OCI-LY1 (cell line): ENCODE results near the gene DBNDD1.

Source experiments
- H2AFZ ChIP-seq: fragments of 200-600 bp; sonication (generic), shearing (Covaris generic); 2 replicates; pipeline ENCODE4 v1.6.0; 2014; ENCODE audit warnings: antibody characterized with exemption, mild to moderate bottlenecking, low read length
- H3F3A ChIP-seq: fragments of 200-600 bp; sonication (generic), shearing (Covaris generic); 2 replicates; pipeline ENCODE4 v1.6.0; 2014; ENCODE audit warnings: mild to moderate bottlenecking, antibody characterized with exemption, low read length, moderate library complexity; ENCODE audit not compliant: insufficient read depth
- H3K27ac ChIP-seq: fragments of 200-600 bp; sonication (generic); 2 replicates; pipeline ENCODE4 v1.5.1; 2014; ENCODE audit warnings: low read length, mixed run types, mild to moderate bottlenecking, low read depth; ENCODE audit not compliant: poor library complexity, severe bottlenecking
- H3K27me3 ChIP-seq: fragments of 200-600 bp; sonication (generic); 2 replicates; pipeline ENCODE4 v1.6.0; 2014; ENCODE audit warnings: antibody characterized with exemption, mild to moderate bottlenecking, low read length, moderate library complexity; ENCODE audit not compliant: insufficient read depth
- H3K36me3 ChIP-seq: fragments of 200-600 bp; sonication (generic); 2 replicates; pipeline ENCODE4 v1.6.1; 2014; ENCODE audit warnings: mild to moderate bottlenecking, antibody characterized with exemption, low read length, moderate library complexity, mixed read lengths; ENCODE audit not compliant: insufficient read depth
- H3K4me1 ChIP-seq: fragments of 200-600 bp; sonication (generic); 2 replicates; pipeline ENCODE4 v1.5.1; 2014; ENCODE audit warnings: mild to moderate bottlenecking, low read length, moderate library complexity; ENCODE audit not compliant: insufficient read depth, severe bottlenecking
- H3K4me2 ChIP-seq: fragments of 200-600 bp; sonication (generic), shearing (Covaris generic); 2 replicates; pipeline ENCODE4 v1.6.1; 2014; ENCODE audit warnings: low read length
- H3K4me3 ChIP-seq: fragments of 200-600 bp; sonication (generic); 2 replicates; pipeline ENCODE4 v1.5.1; 2014; ENCODE audit warnings: low read length, low read depth, mild to moderate bottlenecking, mixed read lengths; ENCODE audit not compliant: poor library complexity, severe bottlenecking
- H3K79me2 ChIP-seq: fragments of 200-600 bp; shearing (Covaris generic); 2 replicates; pipeline ENCODE4 v1.6.1; 2016; ENCODE audit warnings: mixed run types, low read length, mixed read lengths; ENCODE audit not compliant: insufficient read depth
- H3K9ac ChIP-seq: fragments of 200-600 bp; sonication (generic), shearing (Covaris generic); 2 replicates; pipeline ENCODE4 v1.6.1; 2014; ENCODE audit warnings: mild to moderate bottlenecking, low read length, mixed read lengths
- H3K9me2 ChIP-seq: fragments of 200-600 bp; sonication (generic), shearing (Covaris generic); 2 replicates; pipeline ENCODE4 v1.6.1; 2014; ENCODE audit warnings: low read depth, mild to moderate bottlenecking, low read length, mixed read lengths
- H3K9me3 ChIP-seq: fragments of 200-600 bp; shearing (Covaris generic); 2 replicates; pipeline ENCODE4 v1.6.1; 2014; ENCODE audit warnings: low read length, mixed read lengths
- H4K20me1 ChIP-seq: fragments of 200-600 bp; sonication (generic), shearing (Covaris generic); 2 replicates; pipeline ENCODE4 v1.6.0; 2016; ENCODE audit warnings: mild to moderate bottlenecking, low read length; ENCODE audit not compliant: insufficient read depth
- CTCF ChIP-seq: fragments of 200-600 bp; sonication (generic), shearing (Covaris generic); IDR thresholded peaks from 2 replicates; pipeline ENCODE4 v1.5.1; 2017; ENCODE audit warnings: mild to moderate bottlenecking, antibody characterized with exemption, low read length, moderate library complexity, mixed read lengths
- EZH2 ChIP-seq: fragments of 200-600 bp; sonication (generic), shearing (Covaris generic); IDR thresholded peaks from 2 replicates; pipeline ENCODE4 v1.8.0; 2017; ENCODE audit warnings: borderline replicate concordance, mixed run types, mild to moderate bottlenecking, antibody characterized with exemption, low read length, moderate library complexity, mixed read lengths

DBNDD1 gene

GRCh38 chr16:89986600-89986999 lies 32.7 kb downstream of the DBNDD1 start:
- Histone ChIP-seq H3K4me2 (no peak overlapping the region), H3K27me3 (no peaks in the 10 kb centered on the region), H3F3A (no peaks in the 10 kb centered on the region), H4K20me1 (no peaks in the 10 kb centered on the region), H3K27ac (no peak overlapping the region), H3K4me1 (no peaks in the 10 kb centered on the region), H3K79me2 (no peaks in the 10 kb centered on the region), H2AFZ (no peak overlapping the region), H3K9ac (no peak overlapping the region), H3K4me3 (no peak overlapping the region), H3K9me2 (no peaks in the 10 kb centered on the region), H3K36me3 (peaks cover 85% of the 10 kb centered on the region), H3K9me3 (no peaks in the 10 kb centered on the region)
- TF ChIP-seq CTCF (no peak), EZH2 (no peak)

- no peaks in the 10 kb centered on the region for H3K9me2 ChIP-seq
Observed at GRCh38 chr16:89985219-89985618, 34.0 kb downstream of the DBNDD1 start.

GRCh38 chr16:89984216-89984615 lies 35.0 kb downstream of the DBNDD1 start:
- H3K4me2 ChIP-seq: no peak overlapping the region
- H3K36me3 ChIP-seq: peaks cover 86% of the 10 kb centered on the region
- H3K9ac ChIP-seq: no peak overlapping the region

More at GRCh38 chr16:89985219-89985618, 34.0 kb downstream of the DBNDD1 start:
- no peak overlapping the region for H2AFZ ChIP-seq
- H3K9ac ChIP-seq: no peak overlapping the region
- H3K36me3 ChIP-seq: peaks cover 82% of the 10 kb centered on the region
- H4K20me1 ChIP-seq: no peaks in the 10 kb centered on the region
- H3F3A ChIP-seq: no peaks in the 10 kb centered on the region
- H3K27me3 ChIP-seq: no peaks in the 10 kb centered on the region
- TF ChIP-seq EZH2: no peak
- no peak for TF ChIP-seq CTCF
- H3K4me3 ChIP-seq: no peak overlapping the region
- no peaks in the 10 kb centered on the region for H3K4me1 ChIP-seq
- H3K9me3 ChIP-seq: no peaks in the 10 kb centered on the region
- no peak overlapping the region for H3K27ac ChIP-seq
- no peak overlapping the region for H3K4me2 ChIP-seq
- H3K79me2 ChIP-seq: no peaks in the 10 kb centered on the region

More at GRCh38 chr16:89984216-89984615, 35.0 kb downstream of the DBNDD1 start:
- Histone ChIP-seq H3K4me3 (no peak overlapping the region), H3K4me1 (no peaks in the 10 kb centered on the region), H3K27me3 (no peaks in the 10 kb centered on the region), H3K27ac (no peak overlapping the region), H3K9me2 (no peaks in the 10 kb centered on the region), H3K79me2 (no peaks in the 10 kb centered on the region), H3F3A (no peaks in the 10 kb centered on the region), H2AFZ (no peak overlapping the region), H3K9me3 (no peaks in the 10 kb centered on the region), H4K20me1 (no peaks in the 10 kb centered on the region)
- no peak for TF ChIP-seq CTCF
- no peak for TF ChIP-seq EZH2
